ENCODE measurements around the gene CD3E. TPM values are rescaled to one million over a fixed set of nuclear protein-coding genes. Genes with fewer than 3 reads are reported as not detected.
A peak's percentile ranks its signal among the peaks of the same experiment; 100 is the strongest.

Gene CD3E
- total RNA-seq, 1 donor from 2014 or later: 9.9 TPM

DNA sequence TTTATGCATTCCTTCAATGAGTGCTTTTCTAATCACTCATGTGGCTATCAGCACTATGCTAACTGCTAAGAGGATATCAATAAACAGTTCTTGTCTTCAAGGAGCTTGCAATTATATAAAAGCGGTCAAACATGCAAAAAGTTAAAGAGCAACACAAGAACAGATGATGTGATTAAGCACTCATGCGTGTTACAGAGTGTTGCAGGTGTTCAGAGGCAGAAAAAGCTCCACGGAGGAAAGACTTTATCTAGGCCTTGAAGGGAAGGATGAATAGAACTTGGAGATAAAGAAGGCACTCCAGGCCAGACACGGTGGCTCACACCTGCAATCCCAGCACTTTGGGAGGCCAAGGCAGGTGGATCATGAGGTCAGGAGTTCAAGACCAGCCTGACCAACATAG is 13.6 kb downstream of the CD3E start:
- Histone ChIP-seq H3K27me3 (ENCODE audit: low read depth) (no peaks in the 10 kb centered on the region), H3K27ac (peak overlapping the region; percentile 76), H3K36me3 (no peaks in the 10 kb centered on the region), H3K4me3 (no peak overlapping the region), H3K4me1 (peaks cover 64% of the 10 kb centered on the region), H3K9me3 (no peaks in the 10 kb centered on the region)
- no peak for DNase-seq
- TF ChIP-seq, protein P1, sequence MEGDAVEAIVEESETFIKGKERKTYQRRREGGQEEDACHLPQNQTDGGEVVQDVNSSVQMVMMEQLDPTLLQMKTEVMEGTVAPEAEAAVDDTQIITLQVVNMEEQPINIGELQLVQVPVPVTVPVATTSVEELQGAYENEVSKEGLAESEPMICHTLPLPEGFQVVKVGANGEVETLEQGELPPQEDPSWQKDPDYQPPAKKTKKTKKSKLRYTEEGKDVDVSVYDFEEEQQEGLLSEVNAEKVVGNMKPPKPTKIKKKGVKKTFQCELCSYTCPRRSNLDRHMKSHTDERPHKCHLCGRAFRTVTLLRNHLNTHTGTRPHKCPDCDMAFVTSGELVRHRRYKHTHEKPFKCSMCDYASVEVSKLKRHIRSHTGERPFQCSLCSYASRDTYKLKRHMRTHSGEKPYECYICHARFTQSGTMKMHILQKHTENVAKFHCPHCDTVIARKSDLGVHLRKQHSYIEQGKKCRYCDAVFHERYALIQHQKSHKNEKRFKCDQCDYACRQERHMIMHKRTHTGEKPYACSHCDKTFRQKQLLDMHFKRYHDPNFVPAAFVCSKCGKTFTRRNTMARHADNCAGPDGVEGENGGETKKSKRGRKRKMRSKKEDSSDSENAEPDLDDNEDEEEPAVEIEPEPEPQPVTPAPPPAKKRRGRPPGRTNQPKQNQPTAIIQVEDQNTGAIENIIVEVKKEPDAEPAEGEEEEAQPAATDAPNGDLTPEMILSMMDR (IDR thresholded peaks at IDR 0.05): no peak
- intact Hi-C loops (cut with DNase I): no loop called here
- no peak for ATAC-seq

DNA sequence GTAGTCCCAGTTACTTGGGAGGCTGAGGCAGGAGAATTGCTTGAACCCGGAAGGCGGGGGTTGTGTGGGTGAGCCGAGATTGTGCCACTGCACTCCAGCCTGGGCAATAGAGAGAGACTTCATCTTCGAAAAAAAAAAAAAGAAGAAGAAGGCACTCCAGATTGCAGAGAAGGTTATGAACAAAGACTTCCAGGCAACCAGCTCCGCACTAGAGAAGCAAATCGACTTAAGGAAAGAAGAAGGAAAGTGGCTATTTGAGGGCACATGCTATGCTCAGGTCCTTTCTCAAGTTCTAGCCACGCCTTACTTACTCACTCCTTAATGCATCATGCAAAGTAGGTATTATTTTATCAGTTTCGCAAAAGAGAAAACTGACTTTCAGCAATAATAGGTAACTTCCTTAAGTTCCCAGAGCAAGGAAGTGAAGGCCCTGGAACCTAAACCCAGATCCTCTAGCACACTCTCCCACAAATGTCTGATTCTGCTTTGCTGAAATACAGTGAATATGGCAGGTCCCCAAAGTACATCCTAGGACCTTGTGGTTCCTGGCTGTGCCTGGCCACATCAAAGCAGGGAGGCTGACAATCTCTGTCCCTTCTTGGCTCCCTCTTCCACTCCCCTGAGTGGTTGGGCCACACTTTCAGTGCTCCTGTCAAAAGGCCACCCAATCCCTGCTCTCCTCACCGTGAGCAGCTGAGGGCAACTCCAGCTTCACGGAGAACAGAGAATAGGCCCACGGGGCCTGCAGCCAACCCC is 14.2 kb downstream of the CD3E start:
- Histone ChIP-seq H3K4me1 (peaks cover 64% of the 10 kb centered on the region), H3K36me3 (no peaks in the 10 kb centered on the region), H3K27me3 (ENCODE audit: low read depth) (no peaks in the 10 kb centered on the region), H3K4me3 (no peak overlapping the region), H3K9me3 (no peaks in the 10 kb centered on the region), H3K27ac (peak overlapping the region; percentile 76)
- intact Hi-C loops (cut with DNase I): no loop called here
- TF ChIP-seq, protein P1 (IDR thresholded peaks at IDR 0.05): no peak
- DNase-seq (no peak), ATAC-seq (peak; percentile 35 to 45)

DNA sequence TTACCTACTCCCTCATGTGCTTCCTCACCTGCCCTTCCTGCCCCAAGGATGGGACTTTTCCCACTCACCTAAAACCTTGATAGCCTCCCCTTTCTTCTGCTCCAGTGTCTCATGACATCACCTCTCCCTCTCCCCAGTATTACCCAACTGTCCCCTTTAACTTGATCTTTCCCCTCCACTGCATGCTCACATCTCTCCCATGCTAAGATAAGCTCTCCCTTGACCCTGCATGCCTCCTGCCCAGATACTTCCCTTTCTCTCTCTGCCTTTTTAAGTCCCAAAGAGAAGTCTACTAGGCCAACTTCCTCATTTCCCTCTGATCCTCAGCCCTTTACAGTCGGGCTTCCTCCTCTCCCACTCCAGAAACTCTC is 14.8 kb downstream of the CD3E start:
- ATAC-seq (peak; percentile 43 to 64), DNase-seq (no peak)
- H3K4me1 ChIP-seq: peaks cover 64% of the 10 kb centered on the region
- H3K4me3 ChIP-seq: no peak overlapping the region
- TF ChIP-seq, protein P1 (IDR thresholded peaks at IDR 0.05): no peak
- H3K27ac ChIP-seq: peak overlapping the region; percentile 76
- H3K27me3 ChIP-seq (ENCODE audit: low read depth): no peaks in the 10 kb centered on the region
- intact Hi-C loops (cut with DNase I): no loop called here
- no peaks in the 10 kb centered on the region for H3K9me3 ChIP-seq
- H3K36me3 ChIP-seq: no peaks in the 10 kb centered on the region

DNA sequence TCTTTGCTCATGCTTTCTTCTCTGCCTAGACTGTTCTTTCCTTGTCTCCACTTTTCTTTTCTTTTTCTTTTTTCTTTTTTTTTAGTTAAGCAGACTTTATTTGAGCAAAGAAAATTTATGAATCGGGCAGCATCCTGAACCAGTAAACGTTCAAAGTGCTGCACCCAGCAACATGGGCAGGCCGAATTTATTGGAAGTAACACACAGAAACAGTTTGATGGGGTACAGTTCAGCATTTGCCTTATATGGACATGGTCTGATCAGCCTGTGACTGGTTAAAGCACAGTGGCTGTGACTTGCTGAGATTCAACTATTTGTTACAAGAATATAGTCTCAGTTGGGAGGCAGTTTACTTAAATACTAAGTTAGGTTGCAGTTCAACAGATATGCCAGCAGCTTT is 16.0 kb downstream of the CD3E start:
- DNase-seq (no peak), ATAC-seq (no peak)
- peak overlapping the region; percentile 76 for H3K27ac ChIP-seq
- no peak overlapping the region for H3K4me3 ChIP-seq
- no peaks in the 10 kb centered on the region for H3K27me3 ChIP-seq (ENCODE audit: low read depth)
- intact Hi-C loops (cut with DNase I): no loop called here
- TF ChIP-seq, protein P1 (IDR thresholded peaks at IDR 0.05): no peak
- no peaks in the 10 kb centered on the region for H3K36me3 ChIP-seq
- H3K9me3 ChIP-seq: no peaks in the 10 kb centered on the region
- peaks cover 59% of the 10 kb centered on the region for H3K4me1 ChIP-seq

DNA sequence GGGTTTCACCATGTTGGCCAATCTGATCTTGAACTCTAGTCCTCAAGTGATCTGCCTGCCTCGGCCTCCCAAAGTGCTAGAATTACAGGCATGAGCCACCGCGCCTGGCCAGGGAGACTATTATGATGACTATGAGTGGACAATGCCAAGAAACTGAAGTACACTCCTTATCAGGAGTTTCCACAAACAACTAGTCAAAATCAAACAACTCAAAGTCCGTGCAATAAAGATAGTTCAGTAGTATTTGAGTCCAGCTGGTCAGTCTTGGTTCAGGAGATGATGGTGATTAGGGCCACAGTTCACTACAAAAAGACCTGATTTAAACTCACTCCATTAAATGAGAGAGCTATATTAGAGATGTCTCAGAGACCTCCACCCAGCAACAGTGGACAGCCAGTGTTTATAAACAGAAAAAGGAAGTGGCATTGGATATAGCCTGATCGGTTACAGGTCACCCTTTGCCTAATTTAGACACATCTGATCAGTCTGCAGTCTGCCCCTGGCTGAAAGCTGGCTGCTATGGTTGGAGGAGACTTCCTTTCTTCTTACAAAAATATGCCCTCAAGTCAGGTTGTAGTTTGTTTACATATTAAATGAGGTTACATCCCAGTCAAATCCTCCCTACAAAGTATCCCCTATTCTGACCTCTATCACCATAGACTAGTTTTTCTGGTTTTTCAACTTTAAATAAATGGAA is 17.0 kb downstream of the CD3E start:
- H3K36me3 ChIP-seq: no peaks in the 10 kb centered on the region
- H3K4me1 ChIP-seq: peaks cover 49% of the 10 kb centered on the region
- no peaks in the 10 kb centered on the region for H3K9me3 ChIP-seq
- H3K4me3 ChIP-seq: no peak overlapping the region
- TF ChIP-seq, protein P1 (IDR thresholded peaks at IDR 0.05): no peak
- H3K27ac ChIP-seq: peak overlapping the region; percentile 76
- intact Hi-C loops (cut with DNase I): no loop called here
- H3K27me3 ChIP-seq (ENCODE audit: low read depth): no peaks in the 10 kb centered on the region
- DNase-seq (no peak), ATAC-seq (peak; percentile 38 to 68)
